Measurements from ENCODE around the gene OR2H1.
A peak's percentile ranks its signal among the peaks of the same experiment; 100 is the strongest.
"Not testable (repeated sequence)": the region's sequence is repeated elsewhere in the genome, so short reads cannot be mapped to it uniquely, and the experiment has no call there.

The OR2H1 gene

GRCh38 chr6:29439006-29439405, 17.9 kb upstream of the OR2H1 start, which contains the start of gene OR10C1:
OR10C1 (plus strand) TSS chr6:29439306; CDS start chr6:29440016, 710 bp downstream.
- DNase-seq (ENCODE audit: low read depth in 2 of 2): no peak
- no peak for TF ChIP-seq CTCF (IDR thresholded peaks at IDR 0.05; ENCODE audit: low read depth, low read length)
- H3K4me3 ChIP-seq (replicated peaks in 1 of 2; ENCODE audit: low read depth in 2 of 2, low read length in 2 of 2): no peak within 1 kb of the TSS

GRCh38 chr6:29442719-29443118, 14.2 kb upstream of the OR2H1 start:
- H3K4me3 ChIP-seq (replicated peaks in 1 of 2; ENCODE audit: low read depth in 2 of 2, low read length in 2 of 2): no peak overlapping the region

GRCh38 chr6:29444031-29444430, 12.9 kb upstream of the OR2H1 start:
- not testable (repeated sequence) for DNase-seq (ENCODE audit: low read depth in 2 of 2); H3K4me3 ChIP-seq (replicated peaks in 1 of 2; ENCODE audit: low read depth in 2 of 2, low read length in 2 of 2)

More at GRCh38 chr6:29442719-29443118, 14.2 kb upstream of the OR2H1 start:
- no peak for TF ChIP-seq CTCF (IDR thresholded peaks at IDR 0.05; ENCODE audit: low read depth, low read length)
- DNase-seq (ENCODE audit: low read depth in 2 of 2): no peak

- no peak for TF ChIP-seq CTCF (IDR thresholded peaks at IDR 0.05; ENCODE audit: low read depth, low read length)
- no peak overlapping the region for H3K4me3 ChIP-seq (replicated peaks in 1 of 2; ENCODE audit: low read depth in 2 of 2, low read length in 2 of 2)
- DNase-seq (ENCODE audit: low read depth in 2 of 2): peak in 1 of 2 donors; percentile 21
Measured at GRCh38 chr6:29447670-29448069, 9.3 kb upstream of the OR2H1 start.

GRCh38 chr6:29451471-29452193, 5.3 kb upstream of the OR2H1 start:
- TF ChIP-seq CTCF (IDR thresholded peaks at IDR 0.05; ENCODE audit: low read depth, low read length): no peak
- H3K4me3 ChIP-seq (replicated peaks in 1 of 2; ENCODE audit: low read depth in 2 of 2, low read length in 2 of 2): no peak overlapping the region
- peak in 1 of 2 donors; percentile 46 for DNase-seq (ENCODE audit: low read depth in 2 of 2)

GRCh38 chr6:29461021-29461814, 4.3 kb downstream of the OR2H1 start:
- no peak overlapping the region for H3K4me3 ChIP-seq (replicated peaks in 1 of 2; ENCODE audit: low read depth in 2 of 2, low read length in 2 of 2)
- no peak for DNase-seq (ENCODE audit: low read depth in 2 of 2)
- TF ChIP-seq CTCF (IDR thresholded peaks at IDR 0.05; ENCODE audit: low read depth, low read length): no peak

GRCh38 chr6:29462022-29462421, 5.1 kb downstream of the OR2H1 start:
- DNase-seq (ENCODE audit: low read depth in 2 of 2): no peak
- no peak overlapping the region for H3K4me3 ChIP-seq (replicated peaks in 1 of 2; ENCODE audit: low read depth in 2 of 2, low read length in 2 of 2)
- TF ChIP-seq CTCF (IDR thresholded peaks at IDR 0.05; ENCODE audit: low read depth, low read length): no peak
